GM23248 (cell line): ENCODE results near the gene SH3RF3.

Source experiments
- EZH2 ChIP-seq: fragments of 200-600 bp; sonication (generic); IDR thresholded peaks from 2 replicates; pipeline ENCODE4 v1.6.1; 2018; ENCODE audit warnings: antibody characterized with exemption, mild to moderate bottlenecking; ENCODE audit not compliant: insufficient read depth, poor library complexity, severe bottlenecking
- EZH2phosphoT487 ChIP-seq: fragments of 200-600 bp; sonication (generic); IDR thresholded peaks from 2 replicates; pipeline ENCODE4 v1.6.1; 2018; ENCODE audit warnings: antibody characterized with exemption, moderate library complexity, mild to moderate bottlenecking, low read depth; ENCODE audit not compliant: insufficient read depth

- TF ChIP-seq EZH2 (no peak), EZH2phosphoT487 (no peak)
These were observed 18.8 kb upstream of the SH3RF3 start for GRCh38 chr2:109110170-109110569.
